Lung (tissue), 12 donors: Measurements from ENCODE around the gene GGT5. TPM values are rescaled to one million over a fixed set of nuclear protein-coding genes. Genes with fewer than 3 reads are reported as not detected.
"Not testable (repeated sequence)": the region's sequence is repeated elsewhere in the genome, so short reads cannot be mapped to it uniquely, and the experiment has no call there.

Experiments used
- ATAC-seq: fragments of 200-7000 bp; cut with Tn5 transposase; one replicate; pipeline ENCODE4 v1.9.1; 2020; ENCODE audit warnings: moderate number of reproducible peaks; ENCODE audit not compliant: insufficient read depth, low FRiP score
- DNase-seq, 3 donors: peaks; one replicate each; pipeline ENCODE4 v3.0.0-alpha.2; 2013 to 2017
- H3K27ac ChIP-seq, 2 donors: one replicate each; pipeline ENCODE4 v1.5.1; 2013; ENCODE audit warnings: mild to moderate bottlenecking in 2 of 2, moderate library complexity in 2 of 2, control low read depth in 1 of 2, inconsistent platforms in 1 of 2, low read depth in 1 of 2, low read length in 1 of 2
- H3K27me3 ChIP-seq, 3 donors: one replicate each; pipeline ENCODE4 v1.5.1; 2013; ENCODE audit warnings: low read length in 2 of 3; ENCODE audit not compliant: control insufficient read depth in 3 of 3, insufficient read depth in 3 of 3
- H3K36me3 ChIP-seq, 4 donors: one replicate each; pipeline ENCODE4 v1.5.1; 2013; ENCODE audit warnings: low read length in 4 of 4, mild to moderate bottlenecking in 1 of 4, moderate library complexity in 1 of 4; ENCODE audit not compliant: control insufficient read depth in 4 of 4, insufficient read depth in 4 of 4
- H3K4me1 ChIP-seq, 5 donors: one replicate each; pipeline ENCODE4 v1.5.1; 2013; ENCODE audit warnings: low read length in 5 of 5, mild to moderate bottlenecking in 2 of 5, moderate library complexity in 1 of 5; ENCODE audit not compliant: control insufficient read depth in 5 of 5, insufficient read depth in 5 of 5
- H3K4me3 ChIP-seq: one replicate; pipeline ENCODE4 v1.5.1; 2013; ENCODE audit warnings: mild to moderate bottlenecking, control low read depth, moderate library complexity
- H3K9ac ChIP-seq, 2 donors: one replicate each; pipeline ENCODE4 v1.5.1; 2013; ENCODE audit warnings: low read length in 2 of 2, control low read depth in 1 of 2; ENCODE audit not compliant: insufficient read depth in 1 of 2
- H3K9me3 ChIP-seq, 4 donors: one replicate each; pipeline ENCODE4 v1.5.1; 2013; ENCODE audit warnings: low read length in 3 of 4, mild to moderate bottlenecking in 1 of 4, moderate library complexity in 1 of 4; ENCODE audit not compliant: control insufficient read depth in 4 of 4, insufficient read depth in 3 of 4
- CTCF ChIP-seq: IDR thresholded peaks from 2 replicates; pipeline ENCODE4 v1.5.1; 2012; ENCODE audit warnings: mild to moderate bottlenecking; ENCODE audit errors: control extremely low read depth, extremely low read depth
- whole genome bisulfite sequencing, 2 donors: extraction: QIAGEN DNeasy Blood & Tissue Kit; methylation state at CpG; one replicate each; pipeline ENCODE4 v1.1.7; 2013; 5-methylcytosine and 5-hydroxymethylcytosine counted together
- polyA plus RNA-seq, 2 donors: library from polyadenylated mRNA; stranded (reverse); fragments of 200-250 nt; gene quantifications; one replicate each; pipeline ENCODE4 v1.2.1, GENCODE V29; 2013
- total RNA-seq, 2 donors: library from RNA; depleted of rRNA in 1 of 2; stranded (reverse); fragments of >200 nt in 1 of 2; gene quantifications; one replicate each; pipeline ENCODE4 v1.2.1, GENCODE V29; 2014 to 2021
- donor health status: control.
- donor health status: control.
- donor health status: Bipolar disorder and iron deficiency.
- donor health status: healthy.
- donor health status: DM: yes; HTN: yes; CAD: no.

The GGT5 gene
- total and polyA plus RNA-seq, 4 donors: 9.8 to 92.0 (median 54.7) TPM

GRCh38 chr22:24265734-24266133 lies 20.9 kb upstream of the GGT5 start:
- H3K4me1 ChIP-seq: peaks cover 0 to 8% (median 0%) of the 10 kb centered on the region in 5 donors
- TF ChIP-seq CTCF: no peak
- no peaks in the 10 kb centered on the region for H3K36me3 ChIP-seq
- H3K9ac ChIP-seq: no peak overlapping the region
- no peak for ATAC-seq
- DNase-seq: no peak
- no peaks in the 10 kb centered on the region for H3K9me3 ChIP-seq
- H3K27ac ChIP-seq: no peak overlapping the region
- no peak overlapping the region for H3K4me3 ChIP-seq
- no peaks in the 10 kb centered on the region for H3K27me3 ChIP-seq

- H3K4me3 ChIP-seq, H3K9me3 ChIP-seq, H3K9ac ChIP-seq, H3K36me3 ChIP-seq, H3K27ac ChIP-seq, ATAC-seq, H3K27me3 ChIP-seq, H3K4me1 ChIP-seq: not testable (repeated sequence)
- peak in 2 of 3 donors; percentile 59 to 68 for DNase-seq
- 90 to 91% methylated on average over 2 to 3 of the region's 9 CpGs for WGBS, 2 donors
Observed at GRCh38 chr22:24264329-24264896, 19.5 kb upstream of the GGT5 start.

- ATAC-seq, H3K4me3 ChIP-seq, H3K4me1 ChIP-seq, H3K9ac ChIP-seq, H3K27ac ChIP-seq, H3K9me3 ChIP-seq, H3K36me3 ChIP-seq, DNase-seq, H3K27me3 ChIP-seq: not testable (repeated sequence)
- whole genome bisulfite sequencing, 2 donors: 97% methylated on average over 15 to 19 of the region's 19 CpGs
Observed at GRCh38 chr22:24263479-24263878, 18.6 kb upstream of the GGT5 start.

GRCh38 chr22:24262185-24262749 lies 17.4 kb upstream of the GGT5 start:
- H3K9me3 ChIP-seq, H3K36me3 ChIP-seq, ATAC-seq, H3K4me1 ChIP-seq, H3K27me3 ChIP-seq, H3K4me3 ChIP-seq, DNase-seq, H3K9ac ChIP-seq, H3K27ac ChIP-seq: not testable (repeated sequence)
- 95 to 96% methylated on average over 18 of the region's 18 CpGs for whole genome bisulfite sequencing, 2 donors

- WGBS, 2 donors: 2 to 11% methylated on average over 5 to 7 of the region's 10 CpGs
- peak; percentile 79 to 83 (median 79) for DNase-seq
- H3K36me3 ChIP-seq, H3K27me3 ChIP-seq, H3K9ac ChIP-seq, H3K27ac ChIP-seq, H3K4me1 ChIP-seq, ATAC-seq, H3K4me3 ChIP-seq, H3K9me3 ChIP-seq: not testable (repeated sequence)
Observed at GRCh38 chr22:24259459-24259858, 14.6 kb upstream of the GGT5 start.

- H3K4me1 ChIP-seq, H3K36me3 ChIP-seq, DNase-seq, H3K4me3 ChIP-seq, H3K9me3 ChIP-seq, H3K27ac ChIP-seq, ATAC-seq, H3K9ac ChIP-seq, H3K27me3 ChIP-seq: not testable (repeated sequence)
- WGBS, 2 donors: 97 to 98% methylated on average over 6 of the region's 7 CpGs
Observed at GRCh38 chr22:24256736-24257135, 11.9 kb upstream of the GGT5 start.

GRCh38 chr22:24256136-24256535 lies 11.3 kb upstream of the GGT5 start:
- DNase-seq, H3K4me1 ChIP-seq: not testable (repeated sequence)

More at GRCh38 chr22:24256136-24256535, 11.3 kb upstream of the GGT5 start:
- 91 to 93% methylated on average over 9 to 11 of the region's 13 CpGs for WGBS, 2 donors
- H3K27me3 ChIP-seq, H3K9me3 ChIP-seq, H3K9ac ChIP-seq, H3K36me3 ChIP-seq, H3K27ac ChIP-seq, H3K4me3 ChIP-seq, ATAC-seq: not testable (repeated sequence)
